Fibroblast of pulmonary artery (primary cell): ENCODE data around the gene NOXA1.

ENCODE experiments used
- DNase-seq: peaks from one replicate; pipeline ENCODE4 v3.0.0-alpha.2; 2010; ENCODE audit warnings: low read depth
- H3K4me3 ChIP-seq: replicated peaks from 2 replicates; pipeline ENCODE4 v1.5.1; 2011; ENCODE audit warnings: low read depth, mild to moderate bottlenecking, control low read depth, low read length, moderate library complexity
- TF ChIP-seq, protein P1 (sequence below): IDR thresholded peaks from 2 replicates; pipeline ENCODE4 v1.5.1; 2011; ENCODE audit warnings: mild to moderate bottlenecking, control low read depth, low read length, inconsistent platforms; ENCODE audit errors: missing control alignments

NOXA1 gene

DNA sequence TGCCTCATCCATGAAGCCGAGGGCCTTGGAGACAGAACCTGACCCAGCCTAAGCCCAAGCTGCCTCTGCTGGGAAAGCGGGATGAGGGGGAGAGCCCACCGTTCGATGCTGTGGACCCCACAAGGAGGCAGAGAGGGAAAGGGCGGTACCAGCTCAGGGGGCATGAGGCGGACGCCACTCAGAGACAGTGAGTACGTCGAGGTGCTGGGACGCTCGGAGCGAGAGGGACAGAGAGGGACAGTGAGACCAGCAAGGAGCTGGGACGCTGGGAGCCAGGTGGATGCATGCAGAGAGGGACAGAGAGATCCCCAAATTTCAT is 33.8 kb upstream of the NOXA1 start:
- no peak for DNase-seq
- TF ChIP-seq, protein P1, sequence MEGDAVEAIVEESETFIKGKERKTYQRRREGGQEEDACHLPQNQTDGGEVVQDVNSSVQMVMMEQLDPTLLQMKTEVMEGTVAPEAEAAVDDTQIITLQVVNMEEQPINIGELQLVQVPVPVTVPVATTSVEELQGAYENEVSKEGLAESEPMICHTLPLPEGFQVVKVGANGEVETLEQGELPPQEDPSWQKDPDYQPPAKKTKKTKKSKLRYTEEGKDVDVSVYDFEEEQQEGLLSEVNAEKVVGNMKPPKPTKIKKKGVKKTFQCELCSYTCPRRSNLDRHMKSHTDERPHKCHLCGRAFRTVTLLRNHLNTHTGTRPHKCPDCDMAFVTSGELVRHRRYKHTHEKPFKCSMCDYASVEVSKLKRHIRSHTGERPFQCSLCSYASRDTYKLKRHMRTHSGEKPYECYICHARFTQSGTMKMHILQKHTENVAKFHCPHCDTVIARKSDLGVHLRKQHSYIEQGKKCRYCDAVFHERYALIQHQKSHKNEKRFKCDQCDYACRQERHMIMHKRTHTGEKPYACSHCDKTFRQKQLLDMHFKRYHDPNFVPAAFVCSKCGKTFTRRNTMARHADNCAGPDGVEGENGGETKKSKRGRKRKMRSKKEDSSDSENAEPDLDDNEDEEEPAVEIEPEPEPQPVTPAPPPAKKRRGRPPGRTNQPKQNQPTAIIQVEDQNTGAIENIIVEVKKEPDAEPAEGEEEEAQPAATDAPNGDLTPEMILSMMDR = no peak
- no peak overlapping the region for H3K4me3 ChIP-seq

DNA sequence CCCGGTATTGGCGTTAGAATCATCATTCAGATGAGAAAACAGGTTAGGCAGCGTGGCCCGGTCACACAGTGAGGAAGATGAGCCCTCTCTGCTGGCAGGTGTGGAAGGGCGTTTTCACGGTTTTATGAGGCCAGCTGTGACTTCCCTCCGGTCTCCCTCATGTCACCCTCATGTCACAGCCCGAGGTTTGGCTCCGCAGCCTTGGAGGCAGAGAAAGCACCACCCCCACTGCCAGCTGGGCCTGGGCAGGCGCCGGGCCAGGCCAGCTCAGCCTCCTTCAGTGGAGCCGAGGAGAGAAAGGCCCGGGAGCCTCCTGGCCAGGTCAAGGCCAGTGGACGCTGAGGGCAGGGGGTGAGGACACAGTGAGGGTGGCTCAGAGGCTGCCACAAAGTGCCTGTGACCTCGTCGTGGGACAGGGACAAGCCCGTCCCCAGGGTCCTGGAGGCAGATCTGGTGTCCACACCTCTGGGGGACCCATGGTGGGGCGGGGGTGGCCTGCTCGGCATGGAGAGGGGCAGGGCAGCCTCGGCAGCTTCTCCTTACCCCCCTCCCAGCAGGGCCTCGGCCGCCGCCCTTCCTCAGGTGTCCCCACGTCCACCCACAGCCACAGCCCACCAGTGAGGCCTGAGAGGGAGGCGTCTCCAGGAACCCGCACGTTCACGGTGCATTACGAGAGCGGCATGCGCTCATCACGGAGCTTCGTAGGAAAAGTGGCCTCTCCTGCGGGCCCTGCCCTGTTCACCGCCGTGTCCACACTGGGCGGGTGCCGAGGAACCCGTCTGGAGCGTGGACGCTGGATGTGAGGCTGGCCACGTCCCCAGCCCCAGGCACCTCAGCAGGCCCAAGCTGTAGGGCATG is 32.4 kb upstream of the NOXA1 start:
- no peak for DNase-seq
- TF ChIP-seq, protein P1 = no peak
- no peak overlapping the region for H3K4me3 ChIP-seq

DNA sequence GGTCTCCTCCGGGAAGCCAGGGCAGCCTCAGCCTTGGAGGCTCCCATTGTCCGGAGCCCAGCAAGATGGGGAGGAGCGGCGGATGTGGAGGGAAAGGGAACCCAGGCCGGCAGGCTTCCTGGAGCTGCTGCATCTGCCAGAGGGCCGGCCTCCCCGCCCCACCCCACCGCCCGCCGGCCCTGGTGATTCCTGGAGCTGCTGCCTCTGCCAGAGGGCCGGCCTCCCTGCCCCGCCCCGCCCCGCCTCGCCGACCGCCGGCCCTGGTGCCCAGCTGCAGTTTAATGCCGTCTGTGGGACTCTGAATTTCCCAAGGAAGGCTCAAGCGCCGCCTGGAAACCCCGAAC is 31.8 kb upstream of the NOXA1 start:
- TF ChIP-seq, protein P1 = no peak
- no peak for DNase-seq
- H3K4me3 ChIP-seq = no peak overlapping the region

DNA sequence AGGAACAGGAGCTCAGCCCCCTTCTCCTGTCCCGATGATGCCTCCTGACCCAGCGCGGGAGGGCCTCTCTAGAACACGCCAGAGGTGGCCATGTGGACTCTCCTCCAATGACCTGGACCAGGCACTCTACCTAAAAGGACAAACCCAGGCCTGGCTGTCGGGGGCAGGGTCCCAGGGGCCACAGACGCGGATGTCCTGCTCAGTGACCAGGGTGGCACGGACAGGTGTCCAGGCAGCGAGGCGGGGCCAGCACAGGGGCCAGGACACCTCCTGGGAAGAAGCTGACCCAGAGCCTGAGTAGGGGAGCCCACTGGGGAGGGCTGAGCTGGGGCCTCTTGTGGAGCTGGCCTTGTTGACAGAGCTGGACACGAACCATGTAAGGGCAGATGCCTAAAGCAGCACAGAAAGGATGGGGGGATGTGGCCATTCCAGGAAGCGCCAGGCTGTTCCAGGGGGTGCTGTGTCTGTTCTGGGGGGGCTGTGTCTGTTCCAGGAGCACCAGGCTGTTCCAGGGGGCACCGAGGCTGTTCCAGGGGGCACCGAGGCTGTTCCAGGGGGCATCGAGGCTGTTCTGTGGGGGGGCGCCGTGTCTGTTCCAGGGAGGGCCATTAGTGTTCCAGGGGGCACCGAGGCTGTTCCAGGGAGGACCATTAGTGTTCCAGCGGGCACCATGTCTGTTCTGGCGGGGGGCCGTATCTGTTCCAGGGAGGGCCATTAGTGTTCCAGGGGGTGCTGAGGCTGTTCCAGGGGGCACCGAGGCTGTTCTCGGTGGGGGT is 30.8 kb upstream of the NOXA1 start:
- H3K4me3 ChIP-seq = no peak overlapping the region
- no peak for DNase-seq
- TF ChIP-seq, protein P1 = no peak

DNA sequence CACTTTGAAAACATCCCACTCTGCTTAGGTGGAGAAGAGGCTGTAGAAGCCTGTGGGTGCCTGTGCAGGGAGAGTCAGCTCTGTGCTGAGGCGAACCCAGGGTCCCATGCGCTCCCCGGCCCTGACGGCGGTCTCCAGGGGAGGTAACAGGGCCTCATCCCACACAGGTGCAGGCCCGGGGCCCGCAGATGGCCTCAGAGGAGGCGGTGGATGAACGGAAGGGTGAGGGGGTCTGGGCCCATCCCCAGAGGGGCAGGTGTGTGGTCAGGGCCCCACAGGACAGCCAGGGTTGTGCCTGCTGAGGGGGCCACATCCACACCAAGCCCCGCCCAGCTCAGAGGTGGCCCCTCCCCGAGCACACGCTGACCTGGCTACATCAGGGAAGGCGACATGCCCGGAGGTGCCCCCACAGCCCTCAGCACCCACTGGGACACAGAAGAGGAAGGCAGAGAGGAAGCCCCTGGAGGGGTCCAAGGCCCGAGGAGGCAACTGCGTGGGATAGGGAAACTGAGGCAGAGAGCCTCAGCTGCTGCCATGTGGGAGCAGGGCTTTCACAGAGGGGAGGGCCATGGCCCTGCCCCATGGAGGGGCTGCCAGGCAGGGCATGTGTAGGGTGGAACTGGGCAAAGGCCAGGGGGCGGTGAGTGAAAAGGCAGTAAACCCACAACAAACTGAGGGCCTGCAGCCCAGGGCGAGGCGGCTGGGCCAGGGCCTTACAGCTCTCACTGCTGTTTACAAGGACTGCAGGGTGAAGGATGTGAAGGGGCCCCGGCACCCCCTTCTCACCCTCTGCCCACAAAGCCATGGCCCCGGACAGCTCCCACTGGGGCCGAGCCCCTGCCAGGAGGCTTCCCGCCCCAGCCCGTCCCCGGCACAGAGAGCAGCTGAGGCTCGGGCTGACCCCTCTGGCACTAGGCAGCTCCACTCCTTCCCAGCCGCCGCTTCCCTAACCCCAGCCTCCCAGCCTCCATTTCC is 29.7 kb upstream of the NOXA1 start:
- H3K4me3 ChIP-seq = no peak overlapping the region
- TF ChIP-seq, protein P1 = no peak
- no peak for DNase-seq

DNA sequence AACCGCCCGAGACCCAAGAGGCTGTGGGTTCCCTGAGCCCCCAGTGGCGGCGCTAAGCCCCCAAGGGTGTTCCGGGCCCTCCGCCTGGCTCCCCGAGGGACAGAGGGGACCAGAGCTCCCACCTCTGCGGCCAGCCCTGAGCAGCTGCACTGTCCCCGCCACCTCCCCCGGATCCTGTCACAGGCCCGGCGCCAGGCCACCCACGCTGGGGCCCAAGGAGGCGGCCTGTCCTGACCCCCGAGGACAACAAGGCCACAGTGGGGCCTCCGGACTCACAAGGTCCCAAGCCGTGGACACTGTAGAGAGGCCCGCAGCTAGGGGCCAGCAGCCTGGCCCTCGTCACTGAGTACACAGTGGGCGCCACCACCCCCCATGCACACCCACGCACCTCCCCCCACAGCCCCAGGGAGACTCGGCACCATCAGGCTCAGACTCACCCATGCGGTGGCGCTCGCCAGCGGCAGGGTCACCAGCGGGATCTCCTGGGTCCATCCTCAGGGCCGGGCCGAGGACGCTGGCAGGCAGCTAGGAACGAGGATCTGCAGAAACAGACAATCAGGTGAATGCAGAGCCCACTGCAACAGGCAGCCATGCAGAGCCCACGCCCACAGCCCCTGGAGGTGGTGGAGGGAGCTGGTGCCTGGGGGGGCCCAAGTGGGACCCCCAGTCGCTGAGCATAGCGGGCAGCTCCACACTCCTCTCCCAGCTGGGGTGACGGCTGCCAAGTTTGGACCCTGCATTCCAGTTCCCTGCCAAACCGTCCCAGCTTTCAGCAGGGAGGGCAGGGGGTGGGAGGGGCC is 28.1 kb upstream of the NOXA1 start:
- no peak overlapping the region for H3K4me3 ChIP-seq
- DNase-seq = no peak
- TF ChIP-seq, protein P1 = no peak
